ENCODE results near the gene COMMD10. TPM values are rescaled to one million over a fixed set of nuclear protein-coding genes. Genes with fewer than 3 reads are reported as not detected.

COMMD10 gene
- total and polyA plus RNA-seq, 2 of the 4 experiments (the other 2 are of a cell fraction) = 12.8 to 20.4 TPM

DNA sequence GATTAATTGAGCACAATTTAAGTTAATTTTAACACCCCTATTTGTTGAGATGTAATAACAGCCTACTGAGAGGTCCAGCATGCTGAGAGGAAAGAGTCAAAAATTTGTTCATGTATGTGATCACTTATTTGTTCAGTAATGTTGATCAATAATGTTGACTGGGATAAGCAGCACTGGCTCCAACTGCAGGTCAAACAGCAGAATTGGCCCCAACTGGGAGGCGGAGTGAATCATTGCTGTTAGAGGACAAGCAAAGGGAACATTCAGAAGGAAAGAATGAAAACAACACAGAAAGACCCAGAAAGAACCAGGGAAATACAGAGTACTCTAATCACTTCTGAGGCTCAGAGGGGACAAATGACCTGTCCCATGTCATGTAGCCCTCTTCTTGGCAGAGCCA, 221.1 kb downstream of the COMMD10 start:
- Histone ChIP-seq H2AK5ac (ENCODE audit: low read depth, low read length) (no peak overlapping the region), H4K8ac (ENCODE audit: low read depth in 2 of 2, low read length in 2 of 2) (no peak overlapping the region), H4K91ac (ENCODE audit: insufficient read depth, low read depth, low read length) (no peak overlapping the region), H2BK5ac (ENCODE audit: low read depth, low read length, poor library complexity, severe bottlenecking) (no peak overlapping the region), H3K4me3 (ENCODE audit: insufficient read depth, low read depth, low read length) (no peak overlapping the region), H4K5ac (ENCODE audit: low read depth, low read length) (no peak overlapping the region), H3K27ac (ENCODE audit: insufficient read depth, low read length) (no peak overlapping the region), H3K56ac (ENCODE audit: extremely low read depth, insufficient read depth, low read length) (no peak overlapping the region), H3K23ac (ENCODE audit: low read depth, low read length) (no peak overlapping the region), H3K4ac (ENCODE audit: low read depth, low read length) (no peak overlapping the region), H3K4me2 (ENCODE audit: low read depth, low read length) (no peak overlapping the region), H3K79me1 (ENCODE audit: low read depth in 1 of 2, low read length in 2 of 2) (no peaks in the 10 kb centered on the region), H2BK15ac (ENCODE audit: low read depth, low read length) (no peak overlapping the region), H4K20me1 (ENCODE audit: insufficient read depth, low read length) (no peaks in the 10 kb centered on the region), H2BK120ac (ENCODE audit: low read depth, low read length) (no peak overlapping the region), H2AK9ac (replicated peaks; ENCODE audit: low read depth, low read length, poor library complexity) (no peak overlapping the region), H3K9ac (ENCODE audit: low read depth, low read length) (no peak overlapping the region), H3K27me3 (ENCODE audit: control insufficient read depth, insufficient read depth, low read length) (no peaks in the 10 kb centered on the region), H3K14ac (replicated peaks; ENCODE audit: low read depth, low read length) (no peak overlapping the region), H3K9me1 (ENCODE audit: insufficient read depth, low read length) (0 out of 2 replicates have a peak, but pooled peaks cover 4% of the 10 kb centered on the region), H3K36me3 (ENCODE audit: control insufficient read depth, insufficient read depth, low read length) (0 out of 2 replicates have a peak, but pooled peaks cover 1% of the 10 kb centered on the region), H2BK20ac (ENCODE audit: low read depth, low read length) (no peak overlapping the region), H2AFZ (replicated peaks; ENCODE audit: low read length, poor library complexity) (no peak overlapping the region), H3K18ac (ENCODE audit: low read depth, low read length) (no peak overlapping the region), H3K9me3 (ENCODE audit: control insufficient read depth, insufficient read depth, low read length) (peaks cover 5% of the 10 kb centered on the region; the same call in 1 of the 2 replicates), H3K4me1 (ENCODE audit: control insufficient read depth, insufficient read depth, low read length) (no peaks in the 10 kb centered on the region)
- CTCF ChIA-PET = no interaction called here
- ATAC-seq (ENCODE audit: low read depth) (no peak), DNase-seq (no peak)
- no peak for TF ChIP-seq NFE2L2 (IDR thresholded peaks at IDR 0.05; ENCODE audit: low read depth, low read length)
- TF ChIP-seq MAZ (IDR thresholded peaks at IDR 0.05; ENCODE audit: borderline replicate concordance, low read depth, low read length) = no peak
- no peak for TF ChIP-seq BHLHE40 (IDR thresholded peaks at IDR 0.05; ENCODE audit: low read depth, low read length)
- TF ChIP-seq, protein P1, sequence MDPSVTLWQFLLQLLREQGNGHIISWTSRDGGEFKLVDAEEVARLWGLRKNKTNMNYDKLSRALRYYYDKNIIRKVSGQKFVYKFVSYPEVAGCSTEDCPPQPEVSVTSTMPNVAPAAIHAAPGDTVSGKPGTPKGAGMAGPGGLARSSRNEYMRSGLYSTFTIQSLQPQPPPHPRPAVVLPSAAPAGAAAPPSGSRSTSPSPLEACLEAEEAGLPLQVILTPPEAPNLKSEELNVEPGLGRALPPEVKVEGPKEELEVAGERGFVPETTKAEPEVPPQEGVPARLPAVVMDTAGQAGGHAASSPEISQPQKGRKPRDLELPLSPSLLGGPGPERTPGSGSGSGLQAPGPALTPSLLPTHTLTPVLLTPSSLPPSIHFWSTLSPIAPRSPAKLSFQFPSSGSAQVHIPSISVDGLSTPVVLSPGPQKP (IDR thresholded peaks at IDR 0.05; ENCODE audit: borderline replicate concordance, low read depth, low read length) = no peak
- TF ChIP-seq, protein P2, sequence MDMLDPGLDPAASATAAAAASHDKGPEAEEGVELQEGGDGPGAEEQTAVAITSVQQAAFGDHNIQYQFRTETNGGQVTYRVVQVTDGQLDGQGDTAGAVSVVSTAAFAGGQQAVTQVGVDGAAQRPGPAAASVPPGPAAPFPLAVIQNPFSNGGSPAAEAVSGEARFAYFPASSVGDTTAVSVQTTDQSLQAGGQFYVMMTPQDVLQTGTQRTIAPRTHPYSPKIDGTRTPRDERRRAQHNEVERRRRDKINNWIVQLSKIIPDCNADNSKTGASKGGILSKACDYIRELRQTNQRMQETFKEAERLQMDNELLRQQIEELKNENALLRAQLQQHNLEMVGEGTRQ (IDR thresholded peaks at IDR 0.05; ENCODE audit: low read depth, low read length) = no peak
- no peak for TF ChIP-seq CHD1 (IDR thresholded peaks at IDR 0.05; ENCODE audit: low read depth, low read length)
- TF ChIP-seq CEBPB (IDR thresholded peaks at IDR 0.05; ENCODE audit: low read depth, low read length) = no peak
- no peak for TF ChIP-seq POLR2A (IDR thresholded peaks at IDR 0.05; ENCODE audit: low read depth, low read length)
- TF ChIP-seq MAFK (IDR thresholded peaks at IDR 0.05; ENCODE audit: low read depth, low read length) = no peak
- TF ChIP-seq RCOR1 (IDR thresholded peaks at IDR 0.05; ENCODE audit: insufficient replicate concordance, low read length) = no peak
- no peak for TF ChIP-seq SMC3 (IDR thresholded peaks at IDR 0.05; ENCODE audit: low read depth, low read length)
- TF ChIP-seq MXI1 (IDR thresholded peaks at IDR 0.05; ENCODE audit: borderline replicate concordance, low read depth, low read length) = no peak
- no peak for TF ChIP-seq RFX5 (IDR thresholded peaks at IDR 0.05; ENCODE audit: low read depth, low read length)
- no peak for TF ChIP-seq FOS (IDR thresholded peaks at IDR 0.05; ENCODE audit: low read depth, low read length)
- in situ Hi-C loops (cut with MboI; ENCODE audit: low sequenced_read_pairs) (no loop called here), intact Hi-C loops (cut with micrococcal nuclease) (no loop called here), dilution Hi-C loops (cut with HindIII; ENCODE audit: low sequenced_read_pairs, unreplicated experiment) (no loop called here)
- BruUV-seq (replicated peaks) = no TSS peak
- POLR2A ChIA-PET (ENCODE audit: unreplicated experiment) = no interaction called here
- no CpG with 5 or more reads among the region's 1 CpG for WGBS, 2 experiments (ENCODE audit: extremely low coverage in 2 of 2, insufficient read length in 1 of 2)

Measured in IMR-90 (cell line).